CD14-positive monocyte (primary cell): ENCODE measurements around the gene CCDC142. TPM values are rescaled to one million over a fixed set of nuclear protein-coding genes. Genes with fewer than 3 reads are reported as not detected.
A peak's percentile ranks its signal among the peaks of the same experiment; 100 is the strongest.

Experiments used
- DNase-seq, 3 donors: peaks; one replicate each; pipeline ENCODE4 v3.0.0-alpha.2; 2011 to 2022
- H2AFZ ChIP-seq: 2 replicates; pipeline ENCODE4 v1.6.0; 2012; ENCODE audit warnings: mild to moderate bottlenecking, low read depth, low read length, inconsistent platforms; ENCODE audit not compliant: insufficient read depth, poor library complexity, severe bottlenecking
- H3K27ac ChIP-seq, 2 donors: 1 replicate in 1 of 2; 2 replicates in 1 of 2; pipeline ENCODE4 v1.5.1; 2012 to 2013; ENCODE audit warnings: low read length in 2 of 2, control low read depth in 1 of 2, inconsistent platforms in 1 of 2, low read depth in 1 of 2, mild to moderate bottlenecking in 1 of 2
- H3K27me3 ChIP-seq, 2 donors: one replicate each; pipeline versions ENCODE4 v1.6.0 to v1.6.1; 2011 to 2013; ENCODE audit warnings: low read length in 2 of 2; ENCODE audit not compliant: control insufficient read depth in 2 of 2, insufficient read depth in 2 of 2
- H3K36me3 ChIP-seq, 2 donors: replicated peaks in 1 of 2; 1 replicate in 1 of 2; 2 replicates in 1 of 2; pipeline versions ENCODE4 v1.5.1 to v1.6.1; 2012 to 2013; ENCODE audit warnings: low read length in 2 of 2, control low read depth in 1 of 2, inconsistent platforms in 1 of 2, mild to moderate bottlenecking in 1 of 2; ENCODE audit not compliant: insufficient read depth in 2 of 2, control insufficient read depth in 1 of 2
- H3K4me1 ChIP-seq, 2 donors: 1 replicate in 1 of 2; 2 replicates in 1 of 2; pipeline versions ENCODE4 v1.5.1 to v1.6.1; 2012 to 2013; ENCODE audit warnings: low read length in 2 of 2, control low read depth in 1 of 2, inconsistent platforms in 1 of 2, mild to moderate bottlenecking in 1 of 2, moderate library complexity in 1 of 2; ENCODE audit not compliant: insufficient read depth in 2 of 2, control insufficient read depth in 1 of 2
- H3K4me2 ChIP-seq: replicated peaks from 2 replicates; pipeline ENCODE3; 2012; ENCODE audit warnings: low read length, moderate library complexity, mild to moderate bottlenecking; ENCODE audit not compliant: poor library complexity, severe bottlenecking; ENCODE audit errors: extremely low read depth
- H3K4me3 ChIP-seq, 3 experiments: fragments of 200-600 bp in 1 of 3; sonication (generic) in 1 of 3; replicated peaks in 1 of 3; 1 replicate in 2 of 3; 2 replicates in 1 of 3; pipeline ENCODE4 v1.5.1; 2011 to 2013; ENCODE audit warnings: low read length in 3 of 3, mild to moderate bottlenecking in 3 of 3, control low read depth in 2 of 3, low read depth in 2 of 3, inconsistent platforms in 1 of 3, moderate library complexity in 1 of 3
- H3K79me2 ChIP-seq: 2 replicates; pipeline ENCODE4 v1.6.0; 2012; ENCODE audit warnings: mild to moderate bottlenecking, control low read depth, inconsistent platforms, low read length, moderate library complexity; ENCODE audit not compliant: insufficient read depth
- H3K9ac ChIP-seq: 2 replicates; pipeline ENCODE4 v1.6.0; 2017; ENCODE audit warnings: low read length, mild to moderate bottlenecking; ENCODE audit not compliant: insufficient read depth, poor library complexity, severe bottlenecking
- H3K9me3 ChIP-seq, 2 donors: replicated peaks in 1 of 2; 1 replicate in 1 of 2; 2 replicates in 1 of 2; pipeline versions ENCODE4 v1.5.1 to v1.6.1; 2012 to 2013; ENCODE audit warnings: low read length in 2 of 2, control low read depth in 1 of 2; ENCODE audit not compliant: control insufficient read depth in 1 of 2, insufficient read depth in 1 of 2
- H4K20me1 ChIP-seq: 2 replicates; pipeline ENCODE4 v1.6.0; 2012; ENCODE audit warnings: mild to moderate bottlenecking, low read length, control low read depth, moderate library complexity; ENCODE audit not compliant: insufficient read depth
- H3K27ac Mint-ChIP-seq, 7 donors: one replicate each; pipeline ENCODE4 v1.8.0; 2020; ENCODE audit warnings: mild to moderate bottlenecking in 7 of 7, mixed read lengths in 7 of 7, moderate library complexity in 6 of 7, inconsistent platforms in 2 of 7
- H3K27me3 Mint-ChIP-seq, 3 donors: one replicate each; pipeline ENCODE4 v1.8.0; 2021 to 2022; ENCODE audit warnings: low read depth in 3 of 3, mild to moderate bottlenecking in 3 of 3, mixed read lengths in 3 of 3, moderate library complexity in 3 of 3, inconsistent platforms in 1 of 3
- H3K36me3 Mint-ChIP-seq, 2 donors: one replicate each; pipeline ENCODE4 v1.8.0; 2020; ENCODE audit warnings: mixed read lengths in 2 of 2, inconsistent platforms in 1 of 2, mild to moderate bottlenecking in 1 of 2
- H3K4me1 Mint-ChIP-seq: one replicate; pipeline ENCODE4 v1.8.0; 2020; ENCODE audit warnings: mild to moderate bottlenecking, mixed read lengths
- H3K4me3 Mint-ChIP-seq, 2 donors: one replicate each; pipeline ENCODE4 v1.8.0; 2020; ENCODE audit warnings: mild to moderate bottlenecking in 2 of 2, mixed read lengths in 2 of 2, moderate library complexity in 1 of 2
- H3K9me3 Mint-ChIP-seq, 7 donors: one replicate each; pipeline ENCODE4 v1.8.0; 2020 to 2022; ENCODE audit warnings: mixed read lengths in 7 of 7, mild to moderate bottlenecking in 6 of 7, moderate library complexity in 6 of 7, inconsistent platforms in 2 of 7
- WGBS: methylation state at CpG from one replicate; pipeline ENCODE4 v1.1.5; 2013; ENCODE audit warnings: missing lambda C conversion rate; ENCODE audit not compliant: insufficient coverage; 5-methylcytosine and 5-hydroxymethylcytosine counted together
- intact Hi-C, 2 donors: fragments of 100-400 bp; cut with micrococcal nuclease; formaldehyde crosslinking; loops; one replicate each; pipeline versions ENCODE4 v1.15.0 to v1.15.1; 2023
- polyA plus RNA-seq, 3 donors: library from polyadenylated mRNA; depleted of rRNA in 1 of 3; unstranded in 2 of 3; stranded (reverse) in 1 of 3; fragments of 300-500 nt in 2 of 3; fragments of >200 nt in 1 of 3; fragmentation: Illumina TruSeq in 2 of 3; gene quantifications; 1 replicate in 2 of 3; 2 replicates in 1 of 3; pipeline ENCODE4 v1.2.3, GENCODE V29; 2012 to 2021
- TF ChIP-seq, protein P1 (sequence below): fragments of 200-600 bp; IDR thresholded peaks from one replicate; pipeline ENCODE4 v1.8.0; 2022; ENCODE audit warnings: antibody characterized with exemption, mild to moderate bottlenecking

CCDC142 gene
- polyA plus RNA-seq, 3 donors: 2.2 to 15.8 (median 3.7) TPM

- H3K9ac ChIP-seq: no peak overlapping the region
- Mint-ChIP-seq H3K4me3 (no peak overlapping the region), H3K9me3 (no peaks in the 10 kb centered on the region), H3K4me1 (no peaks in the 10 kb centered on the region), H3K27ac (peak overlapping the region in 1 of 7 donors; percentile 32), H3K36me3 (peaks cover 0 to 3% of the 10 kb centered on the region in 2 donors), H3K27me3 (peaks cover 0 to 6% (median 2%) of the 10 kb centered on the region in 3 donors)
- intact Hi-C loops: no loop called here
- no peak overlapping the region for H3K4me3 ChIP-seq
- H3K36me3 ChIP-seq: no peaks in the 10 kb centered on the region
- WGBS: 100% methylated on average over 2 of the region's 5 CpGs
- no peak overlapping the region for H3K27ac ChIP-seq
- TF ChIP-seq, protein P1, sequence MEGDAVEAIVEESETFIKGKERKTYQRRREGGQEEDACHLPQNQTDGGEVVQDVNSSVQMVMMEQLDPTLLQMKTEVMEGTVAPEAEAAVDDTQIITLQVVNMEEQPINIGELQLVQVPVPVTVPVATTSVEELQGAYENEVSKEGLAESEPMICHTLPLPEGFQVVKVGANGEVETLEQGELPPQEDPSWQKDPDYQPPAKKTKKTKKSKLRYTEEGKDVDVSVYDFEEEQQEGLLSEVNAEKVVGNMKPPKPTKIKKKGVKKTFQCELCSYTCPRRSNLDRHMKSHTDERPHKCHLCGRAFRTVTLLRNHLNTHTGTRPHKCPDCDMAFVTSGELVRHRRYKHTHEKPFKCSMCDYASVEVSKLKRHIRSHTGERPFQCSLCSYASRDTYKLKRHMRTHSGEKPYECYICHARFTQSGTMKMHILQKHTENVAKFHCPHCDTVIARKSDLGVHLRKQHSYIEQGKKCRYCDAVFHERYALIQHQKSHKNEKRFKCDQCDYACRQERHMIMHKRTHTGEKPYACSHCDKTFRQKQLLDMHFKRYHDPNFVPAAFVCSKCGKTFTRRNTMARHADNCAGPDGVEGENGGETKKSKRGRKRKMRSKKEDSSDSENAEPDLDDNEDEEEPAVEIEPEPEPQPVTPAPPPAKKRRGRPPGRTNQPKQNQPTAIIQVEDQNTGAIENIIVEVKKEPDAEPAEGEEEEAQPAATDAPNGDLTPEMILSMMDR: no peak
- no peaks in the 10 kb centered on the region for H3K4me1 ChIP-seq
- no peaks in the 10 kb centered on the region for H3K9me3 ChIP-seq
- H2AFZ ChIP-seq: no peak overlapping the region
- no peaks in the 10 kb centered on the region for H4K20me1 ChIP-seq
- no peaks in the 10 kb centered on the region for H3K27me3 ChIP-seq
- no peaks in the 10 kb centered on the region for H3K79me2 ChIP-seq
- H3K4me2 ChIP-seq: no peak overlapping the region
- no peak for DNase-seq
Measured at GRCh38 chr2:74428675-74429074, 54.1 kb downstream of the CCDC142 start.

DNA sequence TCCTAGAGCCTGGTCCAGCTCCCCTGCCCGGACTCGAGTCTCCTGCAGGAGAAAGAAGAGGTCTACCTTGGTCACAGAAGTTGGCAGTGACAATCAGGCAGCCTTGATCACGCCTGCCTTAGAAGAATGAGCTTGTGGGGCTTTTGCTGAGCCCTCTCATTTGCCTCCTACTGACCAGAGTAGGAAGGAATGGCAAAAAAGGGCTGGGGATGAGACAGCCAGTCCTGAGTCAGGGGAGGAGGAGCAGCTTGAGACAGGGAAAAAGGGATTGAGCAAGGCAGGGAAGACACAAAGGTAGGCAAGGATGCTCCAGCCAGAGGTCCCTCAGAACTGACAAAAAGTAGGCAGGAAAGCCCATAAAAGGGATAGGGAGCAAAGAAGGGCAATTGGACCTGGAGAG, 55.2 kb downstream of the CCDC142 start:
- intact Hi-C loops: no loop called here
- Histone ChIP-seq H3K36me3 (no peaks in the 10 kb centered on the region), H4K20me1 (no peaks in the 10 kb centered on the region), H3K4me3 (no peak overlapping the region), H3K9ac (no peak overlapping the region), H3K4me1 (no peaks in the 10 kb centered on the region), H2AFZ (no peak overlapping the region), H3K27me3 (no peaks in the 10 kb centered on the region), H3K79me2 (no peaks in the 10 kb centered on the region), H3K4me2 (no peak overlapping the region), H3K9me3 (no peaks in the 10 kb centered on the region), H3K27ac (no peak overlapping the region)
- no peak for DNase-seq
- 100% methylated on average over 1 of the region's 3 CpGs for WGBS
- Mint-ChIP-seq H3K36me3 (peaks cover 0 to 3% of the 10 kb centered on the region in 2 donors), H3K4me3 (no peak overlapping the region), H3K27ac (peak overlapping the region in 1 of 7 donors; percentile 17), H3K9me3 (no peaks in the 10 kb centered on the region), H3K4me1 (peaks cover 2% of the 10 kb centered on the region), H3K27me3 (peaks cover 0 to 8% (median 2%) of the 10 kb centered on the region in 3 donors)
- TF ChIP-seq, protein P1: no peak
